ENCODE data around the gene TFB1M. TPM values are rescaled to one million over a fixed set of nuclear protein-coding genes. Genes with fewer than 3 reads are reported as not detected.
"Not testable (repeated sequence)": the region's sequence is repeated elsewhere in the genome, so short reads cannot be mapped to it uniquely, and the experiment has no call there.

TFB1M gene
- total RNA-seq, 1 donor from 2014 or later: 24.1 TPM

DNA sequence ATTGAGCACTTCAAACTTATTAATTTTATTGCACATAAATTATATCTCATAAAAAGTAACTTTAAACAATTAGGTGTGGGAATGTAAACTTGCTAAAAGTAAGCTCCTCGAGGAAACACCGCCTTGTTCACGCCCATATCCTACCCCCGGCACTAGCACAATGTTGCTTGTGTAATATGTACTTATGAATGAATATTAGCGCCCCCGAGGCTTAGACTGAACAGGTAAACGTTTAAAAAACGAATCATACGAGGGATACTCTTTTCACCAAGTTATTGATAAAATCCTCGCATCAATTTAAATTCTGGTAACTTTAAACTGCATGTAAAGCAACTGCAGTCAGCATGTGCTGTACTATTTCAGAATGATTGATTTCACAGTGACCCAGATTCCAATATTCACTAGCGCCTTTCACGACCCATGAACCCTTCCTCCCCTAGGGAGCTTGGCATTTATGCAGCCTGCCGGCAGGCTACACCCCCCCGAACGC is 637 bp downstream of the TFB1M start:
- Histone ChIP-seq H3K27ac (no peak overlapping the region), H2AFZ (replicated peaks) (peak overlapping the region; percentile 92)

DNA sequence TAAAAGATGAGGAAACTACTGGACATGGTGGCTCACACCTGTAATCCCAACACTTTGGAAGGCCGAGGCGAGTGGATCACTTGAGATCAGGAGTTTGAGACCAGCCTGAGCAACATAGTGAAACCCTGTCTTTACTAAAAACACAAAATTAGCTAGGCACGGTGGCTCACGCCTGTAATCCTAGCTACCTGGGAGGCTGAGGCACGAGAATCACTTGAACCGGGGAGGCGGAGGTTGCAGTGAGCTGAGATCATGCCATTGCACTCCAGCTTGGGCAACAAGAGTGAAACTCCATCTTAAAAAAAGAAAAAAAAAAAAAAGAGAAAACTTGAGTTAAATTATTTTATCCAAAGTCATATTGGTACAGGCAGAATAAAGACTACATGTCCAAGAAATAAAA is 1.3 kb downstream of the TFB1M start:
- H3K9me3 Mint-ChIP-seq: not testable (repeated sequence)

More for the DNA sequence above, 637 bp downstream of the TFB1M start:
- Histone ChIP-seq H3K4me1 (no peaks in the 10 kb centered on the region), H3K9me3 (ENCODE audit: low read depth) (no peaks in the 10 kb centered on the region), H3K4me3 (peak overlapping the region; percentile 92), H3K36me3 (no peaks in the 10 kb centered on the region), H4K20me1 (ENCODE audit: low read depth) (no peaks in the 10 kb centered on the region), H3K4me2 (peak overlapping the region; percentile 81), H3K27me3 (no peaks in the 10 kb centered on the region), H3F3A (ENCODE audit: low read depth) (peaks cover 6% of the 10 kb centered on the region), H3K79me2 (ENCODE audit: low read depth) (peaks cover 36% of the 10 kb centered on the region), H3K9ac (peak overlapping the region; percentile 76)
- H3K9me3 Mint-ChIP-seq: no peaks in the 10 kb centered on the region
- peaks cover 7% of the 10 kb centered on the region for H3K36me3 Mint-ChIP-seq
- peak overlapping the region; percentile 95 for H3K4me3 Mint-ChIP-seq
- peaks cover 14% of the 10 kb centered on the region for H3K4me1 Mint-ChIP-seq
- DNase-seq (ENCODE audit: low spot score): no peak
- TF ChIP-seq, protein P1, sequence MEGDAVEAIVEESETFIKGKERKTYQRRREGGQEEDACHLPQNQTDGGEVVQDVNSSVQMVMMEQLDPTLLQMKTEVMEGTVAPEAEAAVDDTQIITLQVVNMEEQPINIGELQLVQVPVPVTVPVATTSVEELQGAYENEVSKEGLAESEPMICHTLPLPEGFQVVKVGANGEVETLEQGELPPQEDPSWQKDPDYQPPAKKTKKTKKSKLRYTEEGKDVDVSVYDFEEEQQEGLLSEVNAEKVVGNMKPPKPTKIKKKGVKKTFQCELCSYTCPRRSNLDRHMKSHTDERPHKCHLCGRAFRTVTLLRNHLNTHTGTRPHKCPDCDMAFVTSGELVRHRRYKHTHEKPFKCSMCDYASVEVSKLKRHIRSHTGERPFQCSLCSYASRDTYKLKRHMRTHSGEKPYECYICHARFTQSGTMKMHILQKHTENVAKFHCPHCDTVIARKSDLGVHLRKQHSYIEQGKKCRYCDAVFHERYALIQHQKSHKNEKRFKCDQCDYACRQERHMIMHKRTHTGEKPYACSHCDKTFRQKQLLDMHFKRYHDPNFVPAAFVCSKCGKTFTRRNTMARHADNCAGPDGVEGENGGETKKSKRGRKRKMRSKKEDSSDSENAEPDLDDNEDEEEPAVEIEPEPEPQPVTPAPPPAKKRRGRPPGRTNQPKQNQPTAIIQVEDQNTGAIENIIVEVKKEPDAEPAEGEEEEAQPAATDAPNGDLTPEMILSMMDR (IDR thresholded peaks at IDR 0.05): no peak
- TF ChIP-seq EZH2 (IDR thresholded peaks at IDR 0.05): no peak
- no peak for TF ChIP-seq EZH2phosphoT487 (IDR thresholded peaks at IDR 0.05)
- peak overlapping the region; percentile 42 for H3K27ac Mint-ChIP-seq
- H3K27me3 Mint-ChIP-seq (ENCODE audit: insufficient read depth, low read depth): peaks cover 5% of the 10 kb centered on the region

DNA sequence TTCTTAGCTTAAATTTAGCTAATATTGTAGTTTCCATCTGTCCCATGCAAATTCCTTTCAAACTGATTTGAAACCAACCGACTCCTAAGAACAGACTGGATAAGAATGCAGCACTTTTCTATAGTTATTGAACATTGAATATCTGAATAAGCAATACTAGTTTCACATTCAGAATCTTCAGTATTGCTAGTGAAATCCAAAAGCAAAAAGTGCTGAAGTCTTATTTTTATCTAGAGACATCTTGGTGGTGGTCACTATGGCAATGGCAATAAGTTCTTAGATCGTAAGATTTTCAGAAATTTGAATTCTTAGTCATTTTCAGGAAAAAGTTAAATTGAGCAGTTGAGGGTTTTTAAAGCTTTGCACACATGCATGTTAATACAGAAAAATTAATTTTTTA is 2.7 kb downstream of the TFB1M start:
- no peak overlapping the region for H3K27ac Mint-ChIP-seq
- DNase-seq (ENCODE audit: low spot score): no peak
- peaks cover 14% of the 10 kb centered on the region for H3K4me1 Mint-ChIP-seq
- H3K36me3 Mint-ChIP-seq: peaks cover 11% of the 10 kb centered on the region
- H2AFZ ChIP-seq (replicated peaks): no peak overlapping the region
- H3K27me3 Mint-ChIP-seq (ENCODE audit: insufficient read depth, low read depth): peaks cover 5% of the 10 kb centered on the region
- no peak overlapping the region for H3K4me3 Mint-ChIP-seq
- peaks cover 4% of the 10 kb centered on the region for H4K20me1 ChIP-seq (ENCODE audit: low read depth)
- H3K79me2 ChIP-seq (ENCODE audit: low read depth): peaks cover 36% of the 10 kb centered on the region
- peaks cover 14% of the 10 kb centered on the region for H3F3A ChIP-seq (ENCODE audit: low read depth)
- H3K4me1 ChIP-seq: no peaks in the 10 kb centered on the region
- H3K27me3 ChIP-seq: no peaks in the 10 kb centered on the region
- H3K9me3 Mint-ChIP-seq: no peaks in the 10 kb centered on the region
- TF ChIP-seq, protein P1 (IDR thresholded peaks at IDR 0.05): no peak
- TF ChIP-seq EZH2phosphoT487 (IDR thresholded peaks at IDR 0.05): no peak
- no peak for TF ChIP-seq EZH2 (IDR thresholded peaks at IDR 0.05)
- no peaks in the 10 kb centered on the region for H3K9me3 ChIP-seq (ENCODE audit: low read depth)
- peaks cover 3% of the 10 kb centered on the region for H3K36me3 ChIP-seq
- H3K4me2 ChIP-seq: no peak overlapping the region
- no peak overlapping the region for H3K4me3 ChIP-seq
- no peak overlapping the region for H3K9ac ChIP-seq
- H3K27ac ChIP-seq: no peak overlapping the region

More for the DNA sequence above, 1.3 kb downstream of the TFB1M start:
- not testable (repeated sequence) for DNase-seq (ENCODE audit: low spot score); H2AFZ ChIP-seq (replicated peaks); H3F3A ChIP-seq (ENCODE audit: low read depth); H3K4me1 ChIP-seq; H3K27me3 ChIP-seq; H3K36me3 Mint-ChIP-seq; H3K27ac ChIP-seq; H3K9me3 ChIP-seq (ENCODE audit: low read depth); H3K27me3 Mint-ChIP-seq (ENCODE audit: insufficient read depth, low read depth); H4K20me1 ChIP-seq (ENCODE audit: low read depth); H3K9ac ChIP-seq; H3K27ac Mint-ChIP-seq; H3K36me3 ChIP-seq
- H3K4me3 ChIP-seq: peak overlapping the region; percentile 92
- peak overlapping the region; percentile 81 for H3K4me2 ChIP-seq
- H3K79me2 ChIP-seq (ENCODE audit: low read depth): peaks cover 36% of the 10 kb centered on the region
- Mint-ChIP-seq H3K4me1 (peaks cover 14% of the 10 kb centered on the region), H3K4me3 (peak overlapping the region; percentile 95)

DNA sequence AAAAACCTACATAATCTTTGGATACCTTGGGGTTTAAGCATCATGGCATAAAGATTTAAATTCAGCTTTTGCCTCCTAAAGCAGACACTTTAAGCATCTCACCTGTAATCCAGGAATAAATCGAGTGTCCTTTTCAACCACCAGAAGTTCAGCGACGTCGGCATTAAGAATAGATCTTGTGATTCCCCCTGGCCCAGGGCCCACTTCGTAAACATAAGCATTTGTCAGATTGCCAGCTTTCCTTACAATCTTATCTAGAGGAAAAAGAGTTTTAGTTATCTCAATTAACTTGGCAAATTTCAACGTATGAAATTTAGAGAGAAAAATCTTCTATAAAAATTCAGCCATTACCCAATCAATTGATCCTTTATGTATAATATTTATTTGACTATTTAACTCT is 3.2 kb downstream of the TFB1M start:
- no peak for TF ChIP-seq EZH2phosphoT487 (IDR thresholded peaks at IDR 0.05)
- TF ChIP-seq EZH2 (IDR thresholded peaks at IDR 0.05): no peak
- TF ChIP-seq, protein P1 (IDR thresholded peaks at IDR 0.05): no peak

More for the DNA sequence above, 3.2 kb downstream of the TFB1M start:
- H4K20me1 ChIP-seq (ENCODE audit: low read depth): peaks cover 4% of the 10 kb centered on the region
- H3K27me3 Mint-ChIP-seq (ENCODE audit: insufficient read depth, low read depth): peaks cover 3% of the 10 kb centered on the region
- H3K9ac ChIP-seq: no peak overlapping the region
- peaks cover 36% of the 10 kb centered on the region for H3K79me2 ChIP-seq (ENCODE audit: low read depth)
- peaks cover 17% of the 10 kb centered on the region for H3F3A ChIP-seq (ENCODE audit: low read depth)
- H2AFZ ChIP-seq (replicated peaks): no peak overlapping the region
- H3K27ac ChIP-seq: no peak overlapping the region
- no peaks in the 10 kb centered on the region for H3K4me1 ChIP-seq
- peaks cover 14% of the 10 kb centered on the region for H3K4me1 Mint-ChIP-seq
- H3K9me3 ChIP-seq (ENCODE audit: low read depth): no peaks in the 10 kb centered on the region
- H3K27ac Mint-ChIP-seq: no peak overlapping the region
- H3K36me3 ChIP-seq: peaks cover 3% of the 10 kb centered on the region
- no peak overlapping the region for H3K4me3 Mint-ChIP-seq
- H3K36me3 Mint-ChIP-seq: peaks cover 11% of the 10 kb centered on the region
- DNase-seq (ENCODE audit: low spot score): no peak
- H3K4me3 ChIP-seq: no peak overlapping the region
- no peaks in the 10 kb centered on the region for H3K27me3 ChIP-seq
- H3K4me2 ChIP-seq: no peak overlapping the region
- no peaks in the 10 kb centered on the region for H3K9me3 Mint-ChIP-seq
